ENCODE results near the gene LRMDA.

GRCh38 chr10:75427951-75428350 is 3.5 kb upstream of the LRMDA start:
- TF ChIP-seq, protein P1, sequence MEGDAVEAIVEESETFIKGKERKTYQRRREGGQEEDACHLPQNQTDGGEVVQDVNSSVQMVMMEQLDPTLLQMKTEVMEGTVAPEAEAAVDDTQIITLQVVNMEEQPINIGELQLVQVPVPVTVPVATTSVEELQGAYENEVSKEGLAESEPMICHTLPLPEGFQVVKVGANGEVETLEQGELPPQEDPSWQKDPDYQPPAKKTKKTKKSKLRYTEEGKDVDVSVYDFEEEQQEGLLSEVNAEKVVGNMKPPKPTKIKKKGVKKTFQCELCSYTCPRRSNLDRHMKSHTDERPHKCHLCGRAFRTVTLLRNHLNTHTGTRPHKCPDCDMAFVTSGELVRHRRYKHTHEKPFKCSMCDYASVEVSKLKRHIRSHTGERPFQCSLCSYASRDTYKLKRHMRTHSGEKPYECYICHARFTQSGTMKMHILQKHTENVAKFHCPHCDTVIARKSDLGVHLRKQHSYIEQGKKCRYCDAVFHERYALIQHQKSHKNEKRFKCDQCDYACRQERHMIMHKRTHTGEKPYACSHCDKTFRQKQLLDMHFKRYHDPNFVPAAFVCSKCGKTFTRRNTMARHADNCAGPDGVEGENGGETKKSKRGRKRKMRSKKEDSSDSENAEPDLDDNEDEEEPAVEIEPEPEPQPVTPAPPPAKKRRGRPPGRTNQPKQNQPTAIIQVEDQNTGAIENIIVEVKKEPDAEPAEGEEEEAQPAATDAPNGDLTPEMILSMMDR (IDR thresholded peaks at IDR 0.05; ENCODE audit: low read depth, low read length): no peak
- TF ChIP-seq EZH2phosphoT487 (IDR thresholded peaks at IDR 0.05; ENCODE audit: low read depth): no peak

All from OCI-LY3 (cell line).